Measurements from ENCODE around the gene NDUFA9.

NDUFA9 gene

DNA sequence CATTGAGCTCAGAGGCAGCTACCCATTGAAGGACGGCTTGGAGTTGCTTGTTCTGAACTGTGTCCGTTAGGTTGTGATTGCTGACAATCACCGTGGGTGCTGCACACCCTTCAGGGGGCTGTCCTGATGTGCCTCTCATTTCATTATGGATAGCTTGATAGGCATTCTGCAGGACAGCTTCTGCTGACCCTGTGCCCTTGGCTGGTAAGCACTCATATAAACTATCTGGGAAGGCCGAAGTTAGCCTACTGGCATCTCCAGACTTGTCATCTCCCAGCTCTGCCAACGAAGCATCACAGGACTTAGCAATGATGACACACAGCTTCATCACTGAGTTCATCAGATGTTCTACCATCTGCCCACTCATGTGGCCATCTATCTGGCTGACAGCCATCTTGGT, 22.4 kb upstream of the NDUFA9 start:
- no peak overlapping the region for H2AFZ ChIP-seq (ENCODE audit: low read length)
- H3K27me3 ChIP-seq (ENCODE audit: insufficient read depth, low read length): 0 out of 2 replicates have a peak, but pooled peaks cover 3% of the 10 kb centered on the region
- no peaks in the 10 kb centered on the region for H3K9me3 ChIP-seq (ENCODE audit: low read length)
- H3F3A ChIP-seq (ENCODE audit: insufficient read depth, low read length): no peaks in the 10 kb centered on the region
- H3K9ac ChIP-seq (ENCODE audit: low read length): no peak overlapping the region
- H4K20me1 ChIP-seq (ENCODE audit: insufficient read depth, low read length): no peaks in the 10 kb centered on the region
- no peak overlapping the region for H3K4me2 ChIP-seq (ENCODE audit: low read length)
- H3K27ac ChIP-seq (ENCODE audit: low read depth, low read length, poor library complexity, severe bottlenecking): no peak overlapping the region
- no peaks in the 10 kb centered on the region for H3K4me1 ChIP-seq (ENCODE audit: insufficient read depth, low read length, severe bottlenecking)
- no peak overlapping the region for H3K4me3 ChIP-seq (ENCODE audit: low read depth, low read length, poor library complexity, severe bottlenecking)
- H3K36me3 ChIP-seq (ENCODE audit: insufficient read depth, low read length): no peaks in the 10 kb centered on the region
- H3K79me2 ChIP-seq (ENCODE audit: insufficient read depth, low read length): no peaks in the 10 kb centered on the region
- H3K9me2 ChIP-seq (ENCODE audit: low read depth, low read length): no peaks in the 10 kb centered on the region
- TF ChIP-seq EZH2 (IDR thresholded peaks at IDR 0.05; ENCODE audit: borderline replicate concordance, low read length): no peak
- TF ChIP-seq, protein P1, sequence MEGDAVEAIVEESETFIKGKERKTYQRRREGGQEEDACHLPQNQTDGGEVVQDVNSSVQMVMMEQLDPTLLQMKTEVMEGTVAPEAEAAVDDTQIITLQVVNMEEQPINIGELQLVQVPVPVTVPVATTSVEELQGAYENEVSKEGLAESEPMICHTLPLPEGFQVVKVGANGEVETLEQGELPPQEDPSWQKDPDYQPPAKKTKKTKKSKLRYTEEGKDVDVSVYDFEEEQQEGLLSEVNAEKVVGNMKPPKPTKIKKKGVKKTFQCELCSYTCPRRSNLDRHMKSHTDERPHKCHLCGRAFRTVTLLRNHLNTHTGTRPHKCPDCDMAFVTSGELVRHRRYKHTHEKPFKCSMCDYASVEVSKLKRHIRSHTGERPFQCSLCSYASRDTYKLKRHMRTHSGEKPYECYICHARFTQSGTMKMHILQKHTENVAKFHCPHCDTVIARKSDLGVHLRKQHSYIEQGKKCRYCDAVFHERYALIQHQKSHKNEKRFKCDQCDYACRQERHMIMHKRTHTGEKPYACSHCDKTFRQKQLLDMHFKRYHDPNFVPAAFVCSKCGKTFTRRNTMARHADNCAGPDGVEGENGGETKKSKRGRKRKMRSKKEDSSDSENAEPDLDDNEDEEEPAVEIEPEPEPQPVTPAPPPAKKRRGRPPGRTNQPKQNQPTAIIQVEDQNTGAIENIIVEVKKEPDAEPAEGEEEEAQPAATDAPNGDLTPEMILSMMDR (IDR thresholded peaks at IDR 0.05; ENCODE audit: low read length): no peak

DNA sequence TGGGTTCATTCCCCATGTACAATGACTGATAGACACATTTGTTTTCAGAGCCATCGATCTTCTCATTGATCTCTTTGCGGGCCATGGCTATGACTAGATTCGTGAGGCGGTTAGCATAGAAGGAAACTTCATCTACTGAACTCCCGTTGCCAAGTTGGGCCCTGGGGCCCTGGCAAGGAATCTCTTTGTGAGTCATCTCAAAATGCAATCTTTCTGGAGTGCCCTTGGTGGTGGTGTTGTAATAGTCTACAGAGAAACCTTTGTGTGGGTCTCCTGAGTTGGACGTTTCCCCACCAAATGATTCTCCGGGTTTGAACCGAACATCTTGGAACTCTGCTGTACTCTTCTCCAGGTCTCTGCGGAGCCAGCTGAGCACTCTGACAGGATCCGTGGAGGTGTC, 20.5 kb upstream of the NDUFA9 start:
- Histone ChIP-seq H3K9ac (ENCODE audit: low read length) (no peak overlapping the region), H4K20me1 (ENCODE audit: insufficient read depth, low read length) (no peaks in the 10 kb centered on the region), H3K9me3 (ENCODE audit: low read length) (no peaks in the 10 kb centered on the region), H3K4me3 (ENCODE audit: low read depth, low read length, poor library complexity, severe bottlenecking) (no peak overlapping the region), H3F3A (ENCODE audit: insufficient read depth, low read length) (no peaks in the 10 kb centered on the region), H3K4me2 (ENCODE audit: low read length) (no peak overlapping the region), H2AFZ (ENCODE audit: low read length) (no peak overlapping the region), H3K79me2 (ENCODE audit: insufficient read depth, low read length) (no peaks in the 10 kb centered on the region), H3K9me2 (ENCODE audit: low read depth, low read length) (no peaks in the 10 kb centered on the region), H3K4me1 (ENCODE audit: insufficient read depth, low read length, severe bottlenecking) (no peaks in the 10 kb centered on the region), H3K27me3 (ENCODE audit: insufficient read depth, low read length) (0 out of 2 replicates have a peak, but pooled peaks cover 2% of the 10 kb centered on the region), H3K27ac (ENCODE audit: low read depth, low read length, poor library complexity, severe bottlenecking) (no peak overlapping the region), H3K36me3 (ENCODE audit: insufficient read depth, low read length) (no peaks in the 10 kb centered on the region)
- TF ChIP-seq EZH2 (IDR thresholded peaks at IDR 0.05; ENCODE audit: borderline replicate concordance, low read length): no peak
- TF ChIP-seq, protein P1 (IDR thresholded peaks at IDR 0.05; ENCODE audit: low read length): no peak

DNA sequence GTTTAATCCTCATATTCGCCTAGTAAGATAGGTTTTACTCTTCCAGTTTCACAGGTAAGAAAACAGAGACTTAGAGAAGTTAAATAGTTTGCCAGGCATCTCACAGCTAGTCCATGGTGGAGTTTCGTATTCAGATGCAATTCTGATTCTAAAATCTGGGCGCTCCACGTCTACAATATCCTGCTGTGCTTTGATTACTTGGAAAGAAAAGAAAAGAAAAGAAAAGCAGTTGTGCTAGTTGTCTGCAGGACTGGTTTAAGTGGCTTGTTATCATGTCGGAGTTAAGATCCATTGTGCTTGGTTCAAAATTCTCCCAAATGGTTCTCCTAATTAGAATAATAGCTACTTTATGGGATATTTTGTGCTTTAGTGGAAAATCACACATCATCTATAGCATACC, 18.7 kb upstream of the NDUFA9 start:
- no peaks in the 10 kb centered on the region for H4K20me1 ChIP-seq (ENCODE audit: insufficient read depth, low read length)
- no peak overlapping the region for H3K27ac ChIP-seq (ENCODE audit: low read depth, low read length, poor library complexity, severe bottlenecking)
- no peak for TF ChIP-seq EZH2 (IDR thresholded peaks at IDR 0.05; ENCODE audit: borderline replicate concordance, low read length)
- TF ChIP-seq, protein P1 (IDR thresholded peaks at IDR 0.05; ENCODE audit: low read length): no peak
- H3F3A ChIP-seq (ENCODE audit: insufficient read depth, low read length): no peaks in the 10 kb centered on the region
- no peak overlapping the region for H3K9ac ChIP-seq (ENCODE audit: low read length)
- H3K9me2 ChIP-seq (ENCODE audit: low read depth, low read length): no peaks in the 10 kb centered on the region
- H3K79me2 ChIP-seq (ENCODE audit: insufficient read depth, low read length): no peaks in the 10 kb centered on the region
- no peak overlapping the region for H2AFZ ChIP-seq (ENCODE audit: low read length)
- H3K27me3 ChIP-seq (ENCODE audit: insufficient read depth, low read length): no peaks in the 10 kb centered on the region
- no peaks in the 10 kb centered on the region for H3K36me3 ChIP-seq (ENCODE audit: insufficient read depth, low read length)
- H3K4me2 ChIP-seq (ENCODE audit: low read length): no peak overlapping the region
- no peak overlapping the region for H3K4me3 ChIP-seq (ENCODE audit: low read depth, low read length, poor library complexity, severe bottlenecking)
- H3K9me3 ChIP-seq (ENCODE audit: low read length): no peaks in the 10 kb centered on the region
- no peaks in the 10 kb centered on the region for H3K4me1 ChIP-seq (ENCODE audit: insufficient read depth, low read length, severe bottlenecking)
